HepG2 (cell line): ENCODE measurements around the gene GNRHR. TPM values are rescaled to one million over a fixed set of nuclear protein-coding genes. Genes with fewer than 3 reads are reported as not detected.

Experiments
- ATAC-seq: fragments of 200-7000 bp; cut with Tn5 transposase; 3 replicates; pipeline ENCODE4 v1.9.1; 2020; ENCODE audit warnings: mild to moderate bottlenecking, moderate library complexity
- BruUV-seq: library from RNA; stranded (reverse); fragments of 400-500 nt; replicated peaks from 2 replicates; lab custom pipeline; 2021; lab: Mats Ljungman, UMichigan
- CTCF ChIA-PET: fragments of 300-600 bp; formaldehyde crosslinking; extraction: SDS; loops from one replicate; lab custom pipeline; 2021; ENCODE audit warnings: low total read pairs, inconsistent platforms, low intra/inter-chr PET ratio; lab: Yijun Ruan, JAX
- POLR2A ChIA-PET: fragments of 350-600 bp; sonication (Branson Sonifier 250); formaldehyde crosslinking; loops from one replicate; lab custom pipeline; 2020; ENCODE audit warnings: antibody characterized with exemption, inconsistent platforms; lab: Yijun Ruan, JAX
- DNase-seq: peaks from one replicate; pipeline ENCODE4 v3.0.0-alpha.2; 2015; ENCODE audit warnings: low spot score
- FAIRE-seq: peaks from 3 replicates; lab custom pipeline; 2011; peaks lifted over from hg19 to GRCh38; lab: Jason Lieb, UNC
- H2AFZ ChIP-seq: one replicate; pipeline ENCODE4 v1.6.1; 2011; ENCODE audit warnings: low read length, inconsistent platforms
- H3K27ac ChIP-seq: fragments of 300-600 bp; 3 replicates; pipeline ENCODE4 v1.8.0; 2011; ENCODE audit warnings: mixed run types, mild to moderate bottlenecking, mixed read lengths, low read length, inconsistent platforms; ENCODE audit not compliant: insufficient read depth; ENCODE audit errors: extremely low read length
- H3K27me3 ChIP-seq, 2 experiments: fragments of 200-600 bp in 1 of 2; 2 replicates in 1 of 2; 3 replicates in 1 of 2; pipeline versions ENCODE4 v1.6.0 to v1.8.0; 2011; ENCODE audit warnings: low read length in 2 of 2, mild to moderate bottlenecking in 2 of 2, moderate library complexity in 2 of 2, inconsistent platforms in 1 of 2; ENCODE audit not compliant: insufficient read depth in 2 of 2, control insufficient read depth in 1 of 2
- H3K36me3 ChIP-seq, 2 experiments: fragments of 200-600 bp in 1 of 2; replicated peaks in 1 of 2; 2 replicates in 1 of 2; 3 replicates in 1 of 2; pipeline versions ENCODE4 v1.5.1 to v1.8.0; 2011; ENCODE audit warnings: low read length in 2 of 2, inconsistent platforms in 1 of 2; ENCODE audit not compliant: insufficient read depth in 2 of 2, control insufficient read depth in 1 of 2
- H3K4me1 ChIP-seq: 2 replicates; pipeline ENCODE4 v1.5.1; 2012; ENCODE audit warnings: low read length, inconsistent platforms; ENCODE audit not compliant: insufficient read depth
- H3K4me2 ChIP-seq: 2 replicates; pipeline ENCODE4 v1.6.0; 2011; ENCODE audit warnings: low read depth, low read length, inconsistent platforms
- H3K4me3 ChIP-seq, 3 experiments: fragments of 200-600 bp in 1 of 3; sonication (generic), shearing (Covaris generic) in 1 of 3; replicated peaks in 1 of 3; 2 replicates each; pipeline ENCODE4 v1.5.1; 2011 to 2016; ENCODE audit warnings: low read length in 3 of 3, inconsistent platforms in 2 of 3, low read depth in 2 of 3, mild to moderate bottlenecking in 2 of 3, control low read depth in 1 of 3, mixed read lengths in 1 of 3; ENCODE audit not compliant: insufficient read depth in 1 of 3
- H3K79me2 ChIP-seq: one replicate; pipeline ENCODE4 v1.6.1; 2011; ENCODE audit warnings: low read length, inconsistent platforms; ENCODE audit not compliant: insufficient read depth
- H3K9ac ChIP-seq: 2 replicates; pipeline ENCODE4 v1.6.0; 2011; ENCODE audit warnings: mild to moderate bottlenecking, low read depth, low read length, inconsistent platforms; ENCODE audit not compliant: insufficient read depth
- H3K9me3 ChIP-seq: 2 replicates; pipeline ENCODE4 v1.5.1; 2012; ENCODE audit warnings: mild to moderate bottlenecking, low read length
- H4K20me1 ChIP-seq: 2 replicates; pipeline ENCODE4 v1.6.0; 2011; ENCODE audit warnings: inconsistent platforms, mild to moderate bottlenecking, low read length, moderate library complexity; ENCODE audit not compliant: insufficient read depth
- ARNTL ChIP-seq: sonication (generic); formaldehyde crosslinking; IDR thresholded peaks from 2 replicates; pipeline ENCODE4 v1.4.0; 2020; ENCODE audit warnings: mild to moderate bottlenecking, missing genetic modification reagents
- CBX2 ChIP-seq, 2 experiments: fragments of 200-600 bp in 1 of 2; sonication (generic); formaldehyde crosslinking in 1 of 2; IDR thresholded peaks; 2 replicates each; pipeline versions ENCODE4 v1.7.0 to v1.8.1; 2018 to 2022; ENCODE audit warnings: low read depth in 2 of 2, low read length in 1 of 2, mild to moderate bottlenecking in 1 of 2, missing genetic modification reagents in 1 of 2
- FOXP4 ChIP-seq: sonication (generic); formaldehyde crosslinking; IDR thresholded peaks from 2 replicates; pipeline ENCODE4 v1.4.0; 2020; ENCODE audit warnings: missing genetic modification reagents
- PCBP1 ChIP-seq: fragments of 200-400 bp; formaldehyde crosslinking; IDR thresholded peaks from 2 replicates; pipeline ENCODE4 v1.6.1; 2017; ENCODE audit warnings: mild to moderate bottlenecking, low read depth, low read length, borderline replicate concordance
- PRPF4 ChIP-seq: fragments of 200-400 bp; formaldehyde crosslinking; IDR thresholded peaks from 2 replicates; pipeline ENCODE4 v1.6.1; 2016; ENCODE audit warnings: low read length, low read depth; ENCODE audit not compliant: poor library complexity, severe bottlenecking
- REL ChIP-seq: sonication (generic); formaldehyde crosslinking; conservative IDR thresholded peaks from 2 replicates; pipeline ENCODE4 v1.8.0; 2022; ENCODE audit warnings: mild to moderate bottlenecking, missing genetic modification reagents, moderate library complexity
- ZNF446 ChIP-seq: sonication (generic); formaldehyde crosslinking; IDR thresholded peaks from 2 replicates; pipeline ENCODE4 v1.5.0; 2020; ENCODE audit warnings: mild to moderate bottlenecking, missing genetic modification reagents
- WGBS: methylation state at CpG from one replicate; pipeline ENCODE4 v1.1.6; 2017; ENCODE audit warnings: low lambda C conversion rate; 5-methylcytosine and 5-hydroxymethylcytosine counted together
- in situ Hi-C: cut with HindIII; loops from 2 replicates; pipeline ENCODE4 v1.10.0; 2017; ENCODE audit warnings: low pct_unique_long_range_greater_than_20kb; ENCODE audit not compliant: extremely low pct_ligation_motif_present
- intact Hi-C: fragments of 100-400 bp; cut with micrococcal nuclease; formaldehyde crosslinking; loops from one replicate; pipeline ENCODE4 v1.10.0; 2022; ENCODE audit not compliant: unreplicated experiment
- polyA plus RNA-seq, 8 experiments: library from polyadenylated mRNA; depleted of rRNA in 3 of 8; stranded (reverse) in 7 of 8; unstranded in 1 of 8; fragments of >200 nt; fragmentation: Illumina TruSeq in 4 of 8; extraction: Trizol in 4 of 8; gene quantifications; 2 replicates each; pipeline versions ENCODE4 v1.2.1 to v1.2.3, GENCODE V29; 2011 to 2016; ENCODE audit warnings: low read depth in 4 of 8, missing spikeins in 1 of 8, mixed read lengths in 1 of 8; ENCODE audit not compliant: insufficient read depth in 1 of 8
- total RNA-seq, 5 experiments: library from RNA; depleted of rRNA; stranded (reverse); fragments of >200 nt; fragmentation: Illumina TruSeq; extraction: Trizol; gene quantifications; 2 replicates each; pipeline ENCODE4 v1.2.3, GENCODE V29; 2016; ENCODE audit warnings: low read depth in 1 of 5
- TF ChIP-seq, protein P1 (sequence below): sonication (generic); formaldehyde crosslinking; IDR thresholded peaks from 2 replicates; pipeline ENCODE4 v1.4.0; 2020; ENCODE audit warnings: missing genetic modification reagents

GNRHR gene
- total and polyA plus RNA-seq, 2 of the 13 experiments (the other 11 are each of a cell fraction or from before 2014, with no cell fraction given), result not detected

GRCh38 chr4:67713529-67714247 lies 40.5 kb downstream of the GNRHR start (continued):
- TF ChIP-seq, protein P1, sequence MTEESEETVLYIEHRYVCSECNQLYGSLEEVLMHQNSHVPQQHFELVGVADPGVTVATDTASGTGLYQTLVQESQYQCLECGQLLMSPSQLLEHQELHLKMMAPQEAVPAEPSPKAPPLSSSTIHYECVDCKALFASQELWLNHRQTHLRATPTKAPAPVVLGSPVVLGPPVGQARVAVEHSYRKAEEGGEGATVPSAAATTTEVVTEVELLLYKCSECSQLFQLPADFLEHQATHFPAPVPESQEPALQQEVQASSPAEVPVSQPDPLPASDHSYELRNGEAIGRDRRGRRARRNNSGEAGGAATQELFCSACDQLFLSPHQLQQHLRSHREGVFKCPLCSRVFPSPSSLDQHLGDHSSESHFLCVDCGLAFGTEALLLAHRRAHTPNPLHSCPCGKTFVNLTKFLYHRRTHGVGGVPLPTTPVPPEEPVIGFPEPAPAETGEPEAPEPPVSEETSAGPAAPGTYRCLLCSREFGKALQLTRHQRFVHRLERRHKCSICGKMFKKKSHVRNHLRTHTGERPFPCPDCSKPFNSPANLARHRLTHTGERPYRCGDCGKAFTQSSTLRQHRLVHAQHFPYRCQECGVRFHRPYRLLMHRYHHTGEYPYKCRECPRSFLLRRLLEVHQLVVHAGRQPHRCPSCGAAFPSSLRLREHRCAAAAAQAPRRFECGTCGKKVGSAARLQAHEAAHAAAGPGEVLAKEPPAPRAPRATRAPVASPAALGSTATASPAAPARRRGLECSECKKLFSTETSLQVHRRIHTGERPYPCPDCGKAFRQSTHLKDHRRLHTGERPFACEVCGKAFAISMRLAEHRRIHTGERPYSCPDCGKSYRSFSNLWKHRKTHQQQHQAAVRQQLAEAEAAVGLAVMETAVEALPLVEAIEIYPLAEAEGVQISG (CRISPR knock-in tag), result no peak

DNA sequence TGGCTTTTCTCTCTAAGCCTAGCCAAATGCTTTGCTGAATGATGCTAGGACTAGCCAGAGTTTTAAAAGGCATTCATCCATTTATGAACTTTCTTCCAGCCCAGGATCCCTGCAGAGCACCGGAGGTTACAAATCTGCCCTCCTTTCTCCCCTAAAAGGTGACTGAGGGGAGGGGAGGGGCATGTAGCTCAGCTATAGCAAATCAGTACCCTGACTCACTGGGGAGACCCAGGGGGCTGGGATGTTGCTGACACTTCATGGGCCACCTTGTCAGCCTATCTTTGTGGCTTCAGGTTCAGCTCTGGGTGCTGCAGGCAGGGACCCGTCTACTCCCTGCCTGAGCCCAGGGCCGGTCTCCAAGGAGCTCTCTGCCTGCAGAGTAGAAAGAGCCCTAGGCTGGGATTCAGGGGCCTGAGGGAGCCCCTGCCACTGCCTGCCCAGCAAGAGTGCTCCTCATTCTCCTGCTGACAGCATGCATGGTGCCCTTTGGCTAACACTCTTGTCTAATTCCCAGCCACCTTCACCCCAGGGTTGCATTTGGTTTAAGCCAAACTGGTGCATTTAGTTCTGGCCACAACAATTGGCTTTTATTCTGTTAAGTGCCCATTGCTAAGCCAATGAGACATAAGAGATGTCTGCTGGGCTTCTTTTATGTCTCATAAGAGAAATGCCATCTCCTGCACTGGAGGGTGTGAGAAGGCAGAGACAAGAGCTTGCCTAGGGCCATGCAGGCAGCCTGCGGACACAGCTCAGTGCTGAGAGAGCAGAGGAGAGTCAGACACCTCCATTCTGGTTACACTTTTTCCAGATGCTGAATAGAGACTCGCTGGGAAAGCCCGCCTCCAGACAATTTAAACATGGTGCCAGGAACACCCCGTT lies 41.3 kb downstream of the GNRHR start:
- Histone ChIP-seq H3K36me3 (peaks cover 3 to 10% of the 10 kb centered on the region in 2 experiments; a peak in 2 of 5 replicates), H3K4me2 (no peak overlapping the region), H3K27ac (no peak overlapping the region), H3K4me1 (peaks cover 13% of the 10 kb centered on the region), H4K20me1 (peaks cover 3% of the 10 kb centered on the region; the same call in 1 of the 2 replicates), H3K9me3 (no peaks in the 10 kb centered on the region), H3K9ac (no peak overlapping the region), H3K79me2 (peaks cover 34% of the 10 kb centered on the region), H2AFZ (no peak overlapping the region)
- in situ Hi-C loops, result no loop called here
- BruUV-seq, result no TSS peak
- DNase-seq (no peak), ATAC-seq (peak; percentile 40), FAIRE-seq (no peak)
- POLR2A ChIA-PET, result no interaction called here
- TF ChIP-seq FOXP4 (CRISPR knock-in tag) (no peak), ZNF446 (CRISPR knock-in tag) (no peak), REL (CRISPR knock-in tag) (no peak), ARNTL (CRISPR knock-in tag) (no peak), PCBP1 (no peak), PRPF4 (no peak), CBX2 (IDR thresholded peaks at IDR 0.05; ENCODE audit: low read depth, low read length) (no peak), CBX2 (CRISPR knock-in tag; IDR thresholded peaks at IDR 0.05; ENCODE audit: low read depth) (no peak)
- TF ChIP-seq, all 625 proteins: peak for 0
- Histone ChIP-seq H3K27me3 (no peaks in the 10 kb centered on the region; a peak in 1 of 5 replicates), H3K4me3 (no peak overlapping the region)
- intact Hi-C loops, result no loop called here
- WGBS, result 96% methylated on average over 5 of the region's 7 CpGs
- CTCF ChIA-PET, result no interaction called here
